HepG2 (cell line): ENCODE data around the gene TEAD1. TPM values are rescaled to one million over a fixed set of nuclear protein-coding genes. Genes with fewer than 3 reads are reported as not detected.

Source experiments
- ATAC-seq: fragments of 200-7000 bp; cut with Tn5 transposase; 3 replicates; pipeline ENCODE4 v1.9.1; 2020; ENCODE audit warnings: mild to moderate bottlenecking, moderate library complexity
- BruUV-seq: library from RNA; stranded (reverse); fragments of 400-500 nt; replicated peaks from 2 replicates; lab custom pipeline; 2021; lab: Mats Ljungman, UMichigan
- CTCF ChIA-PET: fragments of 300-600 bp; formaldehyde crosslinking; extraction: SDS; loops from one replicate; lab custom pipeline; 2021; ENCODE audit warnings: low total read pairs, inconsistent platforms, low intra/inter-chr PET ratio; lab: Yijun Ruan, JAX
- POLR2A ChIA-PET: fragments of 350-600 bp; sonication (Branson Sonifier 250); formaldehyde crosslinking; loops from one replicate; lab custom pipeline; 2020; ENCODE audit warnings: antibody characterized with exemption, inconsistent platforms; lab: Yijun Ruan, JAX
- DNase-seq: peaks from one replicate; pipeline ENCODE4 v3.0.0-alpha.2; 2015; ENCODE audit warnings: low spot score
- FAIRE-seq: peaks from 3 replicates; lab custom pipeline; 2011; peaks lifted over from hg19 to GRCh38; lab: Jason Lieb, UNC
- H2AFZ ChIP-seq: one replicate; pipeline ENCODE4 v1.6.1; 2011; ENCODE audit warnings: low read length, inconsistent platforms
- H3K27ac ChIP-seq: fragments of 300-600 bp; 3 replicates; pipeline ENCODE4 v1.8.0; 2011; ENCODE audit warnings: mixed run types, mild to moderate bottlenecking, mixed read lengths, low read length, inconsistent platforms; ENCODE audit not compliant: insufficient read depth; ENCODE audit errors: extremely low read length
- H3K27me3 ChIP-seq, 2 experiments: fragments of 200-600 bp in 1 of 2; 2 replicates in 1 of 2; 3 replicates in 1 of 2; pipeline versions ENCODE4 v1.6.0 to v1.8.0; 2011; ENCODE audit warnings: low read length in 2 of 2, mild to moderate bottlenecking in 2 of 2, moderate library complexity in 2 of 2, inconsistent platforms in 1 of 2; ENCODE audit not compliant: insufficient read depth in 2 of 2, control insufficient read depth in 1 of 2
- H3K36me3 ChIP-seq, 2 experiments: fragments of 200-600 bp in 1 of 2; replicated peaks in 1 of 2; 2 replicates in 1 of 2; 3 replicates in 1 of 2; pipeline versions ENCODE4 v1.5.1 to v1.8.0; 2011; ENCODE audit warnings: low read length in 2 of 2, inconsistent platforms in 1 of 2; ENCODE audit not compliant: insufficient read depth in 2 of 2, control insufficient read depth in 1 of 2
- H3K4me1 ChIP-seq: 2 replicates; pipeline ENCODE4 v1.5.1; 2012; ENCODE audit warnings: low read length, inconsistent platforms; ENCODE audit not compliant: insufficient read depth
- H3K4me2 ChIP-seq: 2 replicates; pipeline ENCODE4 v1.6.0; 2011; ENCODE audit warnings: low read depth, low read length, inconsistent platforms
- H3K4me3 ChIP-seq, 3 experiments: fragments of 200-600 bp in 1 of 3; sonication (generic), shearing (Covaris generic) in 1 of 3; replicated peaks in 1 of 3; 2 replicates each; pipeline ENCODE4 v1.5.1; 2011 to 2016; ENCODE audit warnings: low read length in 3 of 3, inconsistent platforms in 2 of 3, low read depth in 2 of 3, mild to moderate bottlenecking in 2 of 3, control low read depth in 1 of 3, mixed read lengths in 1 of 3; ENCODE audit not compliant: insufficient read depth in 1 of 3
- H3K79me2 ChIP-seq: one replicate; pipeline ENCODE4 v1.6.1; 2011; ENCODE audit warnings: low read length, inconsistent platforms; ENCODE audit not compliant: insufficient read depth
- H3K9ac ChIP-seq: 2 replicates; pipeline ENCODE4 v1.6.0; 2011; ENCODE audit warnings: mild to moderate bottlenecking, low read depth, low read length, inconsistent platforms; ENCODE audit not compliant: insufficient read depth
- H3K9me3 ChIP-seq: 2 replicates; pipeline ENCODE4 v1.5.1; 2012; ENCODE audit warnings: mild to moderate bottlenecking, low read length
- H4K20me1 ChIP-seq: 2 replicates; pipeline ENCODE4 v1.6.0; 2011; ENCODE audit warnings: inconsistent platforms, mild to moderate bottlenecking, low read length, moderate library complexity; ENCODE audit not compliant: insufficient read depth
- ARHGAP35 ChIP-seq: sonication (generic); formaldehyde crosslinking; IDR thresholded peaks from 2 replicates; pipeline ENCODE4 v1.9.0; 2022; ENCODE audit warnings: mild to moderate bottlenecking, inconsistent platforms, moderate library complexity, missing genetic modification reagents, borderline replicate concordance
- ATF6 ChIP-seq: sonication (generic); formaldehyde crosslinking; conservative IDR thresholded peaks from 2 replicates; pipeline ENCODE4 v1.4.0; 2020; ENCODE audit warnings: missing genetic modification reagents
- CSRNP2 ChIP-seq: sonication (generic); formaldehyde crosslinking; conservative IDR thresholded peaks from 2 replicates; pipeline ENCODE4 v1.8.0; 2022; ENCODE audit warnings: low read depth, missing genetic modification reagents
- DDIT3 ChIP-seq: sonication (generic); formaldehyde crosslinking; IDR thresholded peaks from 2 replicates; pipeline ENCODE4 v1.4.0; 2020; ENCODE audit warnings: mild to moderate bottlenecking, missing genetic modification reagents
- HIVEP1 ChIP-seq: sonication (generic); formaldehyde crosslinking; IDR thresholded peaks from 2 replicates; pipeline ENCODE4 v1.4.0; 2020; ENCODE audit warnings: mild to moderate bottlenecking, missing genetic modification reagents
- RFXAP ChIP-seq: sonication (generic); formaldehyde crosslinking; IDR thresholded peaks from 2 replicates; pipeline ENCODE4 v1.4.0; 2020; ENCODE audit warnings: missing genetic modification reagents, borderline replicate concordance
- TBP ChIP-seq: sonication (generic); formaldehyde crosslinking; IDR thresholded peaks from 2 replicates; pipeline ENCODE4 v1.5.0; 2020; ENCODE audit warnings: missing genetic modification reagents
- TOE1 ChIP-seq: sonication (generic); formaldehyde crosslinking; IDR thresholded peaks from 2 replicates; pipeline ENCODE4 v1.4.0; 2020; ENCODE audit warnings: mild to moderate bottlenecking, missing genetic modification reagents
- ZNF205 ChIP-seq: IDR thresholded peaks from 2 replicates; pipeline ENCODE4 v1.6.1; 2018; ENCODE audit warnings: missing biosample characterization, missing genetic modification reagents
- ZNF776 ChIP-seq: sonication (generic); formaldehyde crosslinking; IDR thresholded peaks from 2 replicates; pipeline ENCODE4 v1.4.0; 2020; ENCODE audit warnings: mild to moderate bottlenecking, missing genetic modification reagents
- ZNF816 ChIP-seq: sonication (generic); formaldehyde crosslinking; IDR thresholded peaks from 2 replicates; pipeline ENCODE4 v1.8.0; 2022; ENCODE audit warnings: missing genetic modification reagents, mild to moderate bottlenecking, borderline replicate concordance
- ZXDC ChIP-seq: sonication (generic); formaldehyde crosslinking; IDR thresholded peaks from 2 replicates; pipeline ENCODE4 v1.5.0; 2020; ENCODE audit warnings: mild to moderate bottlenecking, missing genetic modification reagents
- WGBS: methylation state at CpG from one replicate; pipeline ENCODE4 v1.1.6; 2017; ENCODE audit warnings: low lambda C conversion rate; 5-methylcytosine and 5-hydroxymethylcytosine counted together
- in situ Hi-C: cut with HindIII; loops from 2 replicates; pipeline ENCODE4 v1.10.0; 2017; ENCODE audit warnings: low pct_unique_long_range_greater_than_20kb; ENCODE audit not compliant: extremely low pct_ligation_motif_present
- intact Hi-C: fragments of 100-400 bp; cut with micrococcal nuclease; formaldehyde crosslinking; loops from one replicate; pipeline ENCODE4 v1.10.0; 2022; ENCODE audit not compliant: unreplicated experiment
- polyA plus RNA-seq, 8 experiments: library from polyadenylated mRNA; depleted of rRNA in 3 of 8; stranded (reverse) in 7 of 8; unstranded in 1 of 8; fragments of >200 nt; fragmentation: Illumina TruSeq in 4 of 8; extraction: Trizol in 4 of 8; gene quantifications; 2 replicates each; pipeline versions ENCODE4 v1.2.1 to v1.2.3, GENCODE V29; 2011 to 2016; ENCODE audit warnings: low read depth in 4 of 8, missing spikeins in 1 of 8, mixed read lengths in 1 of 8; ENCODE audit not compliant: insufficient read depth in 1 of 8
- total RNA-seq, 5 experiments: library from RNA; depleted of rRNA; stranded (reverse); fragments of >200 nt; fragmentation: Illumina TruSeq; extraction: Trizol; gene quantifications; 2 replicates each; pipeline ENCODE4 v1.2.3, GENCODE V29; 2016; ENCODE audit warnings: low read depth in 1 of 5
- TF ChIP-seq, protein P1 (sequence below): sonication (generic); formaldehyde crosslinking; IDR thresholded peaks from 2 replicates; pipeline ENCODE4 v1.5.0; 2020; ENCODE audit warnings: mild to moderate bottlenecking, missing genetic modification reagents, borderline replicate concordance

TEAD1 gene
- total and polyA plus RNA-seq, 2 of the 13 experiments (the other 11 are each of a cell fraction or from before 2014, with no cell fraction given): 20.1 to 30.5 TPM

- in situ Hi-C loops (no loop called here), intact Hi-C loops (no loop called here)
- FAIRE-seq (no peak), DNase-seq (no peak), ATAC-seq (no peak)
- Histone ChIP-seq H3K4me1 (peaks cover 25% of the 10 kb centered on the region), H3K9me3 (no peaks in the 10 kb centered on the region), H4K20me1 (peaks cover 27% of the 10 kb centered on the region), H3K27ac (no peak overlapping the region), H2AFZ (no peak overlapping the region), H3K79me2 (peaks cover 20% of the 10 kb centered on the region), H3K4me3 (no peak overlapping the region), H3K27me3 (no peaks in the 10 kb centered on the region), H3K36me3 (0 out of 5 replicates have a peak, but pooled peaks cover 0 to 2% of the 10 kb centered on the region in 2 experiments), H3K9ac (no peak overlapping the region), H3K4me2 (no peak overlapping the region)
- ChIA-PET POLR2A (interaction anchor here (0.6 kb wide), 1 partner anchor 1984 kb away, joined by 3 read pairs; the partner anchor contains the start of gene CTR9), CTCF (no interaction called here)
- TF ChIP-seq HIVEP1 (no peak), DDIT3 (CRISPR knock-in tag) (no peak), ZNF816 (CRISPR knock-in tag) (no peak), TOE1 (CRISPR knock-in tag) (no peak), ATF6 (CRISPR knock-in tag) (no peak), ZNF776 (CRISPR knock-in tag) (no peak), CSRNP2 (CRISPR knock-in tag) (no peak), TBP (CRISPR knock-in tag) (no peak), ARHGAP35 (CRISPR knock-in tag) (no peak), RFXAP (CRISPR knock-in tag) (no peak), ZXDC (CRISPR knock-in tag) (no peak), ZNF205 (CRISPR knock-in tag) (no peak)
- TF ChIP-seq, protein P1, sequence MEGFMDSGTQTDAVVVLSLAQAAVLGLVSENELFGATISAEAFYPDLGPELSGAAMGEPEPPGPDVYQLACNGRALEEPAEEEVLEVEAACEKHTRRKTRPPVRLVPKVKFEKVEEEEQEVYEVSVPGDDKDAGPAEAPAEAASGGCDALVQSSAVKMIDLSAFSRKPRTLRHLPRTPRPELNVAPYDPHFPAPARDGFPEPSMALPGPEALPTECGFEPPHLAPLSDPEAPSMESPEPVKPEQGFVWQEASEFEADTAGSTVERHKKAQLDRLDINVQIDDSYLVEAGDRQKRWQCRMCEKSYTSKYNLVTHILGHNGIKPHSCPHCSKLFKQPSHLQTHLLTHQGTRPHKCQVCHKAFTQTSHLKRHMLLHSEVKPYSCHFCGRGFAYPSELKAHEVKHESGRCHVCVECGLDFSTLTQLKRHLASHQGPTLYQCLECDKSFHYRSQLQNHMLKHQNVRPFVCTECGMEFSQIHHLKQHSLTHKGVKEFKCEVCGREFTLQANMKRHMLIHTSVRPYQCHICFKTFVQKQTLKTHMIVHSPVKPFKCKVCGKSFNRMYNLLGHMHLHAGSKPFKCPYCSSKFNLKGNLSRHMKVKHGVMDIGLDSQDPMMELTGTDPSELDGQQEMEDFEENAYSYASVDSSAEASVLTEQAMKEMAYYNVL (CRISPR knock-in tag): no peak
- BruUV-seq: no TSS peak
- WGBS: 91% methylated on average over 7 of the region's 7 CpGs
Measured at GRCh38 chr11:12735262-12735661, 61.0 kb downstream of the TEAD1 start.
